ENCODE measurements around the gene CLEC6A.

- TF ChIP-seq POLR2AphosphoS5 (IDR thresholded peaks at IDR 0.05; ENCODE audit: low read depth, low read length), result no peak
- TF ChIP-seq REST (IDR thresholded peaks at IDR 0.05; ENCODE audit: insufficient read depth in 1 of 2, low read depth in 2 of 2, low read length in 2 of 2), result no peak
- TF ChIP-seq TAF1 (IDR thresholded peaks at IDR 0.05; ENCODE audit: borderline replicate concordance, insufficient read depth, low read length), result no peak
- TF ChIP-seq SIN3A (IDR thresholded peaks at IDR 0.05; ENCODE audit: borderline replicate concordance, insufficient read depth, low read length), result no peak
These were observed 10.0 kb upstream of the CLEC6A start for GRCh38 chr12:8445731-8446130.
